ENCODE measurements around the gene LRRTM4. TPM values are rescaled to one million over a fixed set of nuclear protein-coding genes. Genes with fewer than 3 reads are reported as not detected.

The LRRTM4 gene
- 18.6 TPM for total RNA-seq (ENCODE audit: unreplicated experiment)
- long read RNA-seq: 0 reads

DNA sequence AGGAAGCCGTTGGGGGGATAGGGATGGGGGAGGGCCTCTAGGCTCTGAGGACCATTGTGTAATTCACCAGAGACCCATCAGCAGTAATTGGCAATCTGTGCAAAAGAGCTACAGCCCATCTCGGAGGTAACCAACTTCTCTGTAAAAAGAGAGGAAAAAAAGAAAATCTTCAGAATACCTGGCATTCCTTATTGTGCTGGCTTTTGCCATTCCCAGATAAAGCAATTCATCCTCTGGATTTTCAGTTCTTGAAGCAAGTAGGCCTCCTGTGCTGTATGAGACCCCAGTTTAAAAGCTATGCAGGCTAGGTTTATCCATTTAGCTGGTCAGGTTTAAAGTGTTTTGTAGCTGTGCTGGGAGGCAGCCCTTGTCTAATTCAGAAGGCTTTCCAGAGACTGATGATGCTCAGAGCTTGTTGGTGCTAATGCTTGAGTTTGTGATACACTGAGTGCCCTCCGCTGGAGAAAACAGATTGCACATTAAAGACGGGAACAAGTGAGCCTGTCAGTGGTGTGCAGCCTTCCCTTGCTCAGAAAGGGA is at the start of gene LRRTM4:
LRRTM4 (minus strand) TSS at position 446 of the 540 bp plus-strand sequence.
- H3K27me3 Mint-ChIP-seq (ENCODE audit: unreplicated experiment): no peaks in the 10 kb centered on the region
- H3K4me3 Mint-ChIP-seq (ENCODE audit: unreplicated experiment): peak within 1 kb of the TSS; percentile 82
- TF ChIP-seq, protein P1, sequence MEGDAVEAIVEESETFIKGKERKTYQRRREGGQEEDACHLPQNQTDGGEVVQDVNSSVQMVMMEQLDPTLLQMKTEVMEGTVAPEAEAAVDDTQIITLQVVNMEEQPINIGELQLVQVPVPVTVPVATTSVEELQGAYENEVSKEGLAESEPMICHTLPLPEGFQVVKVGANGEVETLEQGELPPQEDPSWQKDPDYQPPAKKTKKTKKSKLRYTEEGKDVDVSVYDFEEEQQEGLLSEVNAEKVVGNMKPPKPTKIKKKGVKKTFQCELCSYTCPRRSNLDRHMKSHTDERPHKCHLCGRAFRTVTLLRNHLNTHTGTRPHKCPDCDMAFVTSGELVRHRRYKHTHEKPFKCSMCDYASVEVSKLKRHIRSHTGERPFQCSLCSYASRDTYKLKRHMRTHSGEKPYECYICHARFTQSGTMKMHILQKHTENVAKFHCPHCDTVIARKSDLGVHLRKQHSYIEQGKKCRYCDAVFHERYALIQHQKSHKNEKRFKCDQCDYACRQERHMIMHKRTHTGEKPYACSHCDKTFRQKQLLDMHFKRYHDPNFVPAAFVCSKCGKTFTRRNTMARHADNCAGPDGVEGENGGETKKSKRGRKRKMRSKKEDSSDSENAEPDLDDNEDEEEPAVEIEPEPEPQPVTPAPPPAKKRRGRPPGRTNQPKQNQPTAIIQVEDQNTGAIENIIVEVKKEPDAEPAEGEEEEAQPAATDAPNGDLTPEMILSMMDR (IDR thresholded peaks at IDR 0.05; ENCODE audit: partially characterized antibody, unreplicated experiment): no peak
- no peaks in the 10 kb centered on the region for H3K9me3 Mint-ChIP-seq (ENCODE audit: unreplicated experiment)
- peak within 1 kb of the TSS; percentile 50 for H3K27ac Mint-ChIP-seq (ENCODE audit: unreplicated experiment)
- DNase-seq: peak; percentile 21
- no peaks in the 10 kb centered on the region for H3K36me3 Mint-ChIP-seq (ENCODE audit: unreplicated experiment)
- peaks cover 23% of the 10 kb centered on the region for H3K4me1 Mint-ChIP-seq (ENCODE audit: low read depth, unreplicated experiment)

DNA sequence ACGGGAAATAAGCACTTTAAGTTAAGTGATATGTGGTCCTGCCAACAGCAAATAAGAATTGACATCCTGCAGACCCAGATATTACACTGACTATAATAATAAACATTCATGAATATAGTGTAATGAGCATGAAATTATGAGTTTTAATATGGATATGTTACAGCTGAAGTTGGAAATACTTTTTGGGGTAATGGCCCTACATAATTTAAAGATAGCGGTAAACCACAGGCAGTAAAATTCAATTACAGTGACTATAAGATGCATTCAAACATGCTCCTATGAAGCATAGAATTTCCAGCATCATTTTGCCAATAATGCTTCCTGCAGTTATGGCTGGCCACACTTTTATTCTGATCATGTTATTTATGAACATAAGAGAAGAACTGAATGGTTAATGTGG is 49.4 kb upstream of the LRRTM4 start:
- H3K36me3 Mint-ChIP-seq (ENCODE audit: unreplicated experiment): no peaks in the 10 kb centered on the region
- no peak overlapping the region for H3K4me3 Mint-ChIP-seq (ENCODE audit: unreplicated experiment)
- H3K27ac Mint-ChIP-seq (ENCODE audit: unreplicated experiment): no peak overlapping the region
- no peaks in the 10 kb centered on the region for H3K9me3 Mint-ChIP-seq (ENCODE audit: unreplicated experiment)
- no peaks in the 10 kb centered on the region for H3K27me3 Mint-ChIP-seq (ENCODE audit: unreplicated experiment)
- DNase-seq: no peak
- H3K4me1 Mint-ChIP-seq (ENCODE audit: low read depth, unreplicated experiment): no peaks in the 10 kb centered on the region
- TF ChIP-seq, protein P1 (IDR thresholded peaks at IDR 0.05; ENCODE audit: partially characterized antibody, unreplicated experiment): no peak

DNA sequence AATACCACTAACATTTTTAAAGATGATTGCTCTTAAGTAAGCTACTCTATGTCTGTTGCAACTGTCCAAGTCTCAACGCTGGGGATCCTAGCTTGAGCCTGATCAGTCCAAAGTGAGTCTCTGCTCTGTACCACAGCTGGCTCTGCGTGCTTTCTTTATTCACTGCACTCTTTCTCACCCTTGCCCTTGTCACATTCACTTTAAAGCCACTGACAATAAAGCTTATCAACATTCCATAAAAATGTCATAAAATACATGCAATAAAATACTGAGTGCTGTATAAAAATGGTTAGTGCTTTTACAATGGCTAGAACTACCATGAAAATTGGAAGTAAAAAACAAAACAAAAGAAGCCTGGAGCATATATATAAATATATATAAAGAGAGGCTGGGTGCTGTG is 45.5 kb upstream of the LRRTM4 start:
- Mint-ChIP-seq H3K4me1 (ENCODE audit: low read depth, unreplicated experiment) (no peaks in the 10 kb centered on the region), H3K27me3 (ENCODE audit: unreplicated experiment) (no peaks in the 10 kb centered on the region), H3K4me3 (ENCODE audit: unreplicated experiment) (no peak overlapping the region), H3K27ac (ENCODE audit: unreplicated experiment) (no peak overlapping the region), H3K9me3 (ENCODE audit: unreplicated experiment) (no peaks in the 10 kb centered on the region), H3K36me3 (ENCODE audit: unreplicated experiment) (no peaks in the 10 kb centered on the region)
- DNase-seq: no peak
- TF ChIP-seq, protein P1 (IDR thresholded peaks at IDR 0.05; ENCODE audit: partially characterized antibody, unreplicated experiment): no peak

DNA sequence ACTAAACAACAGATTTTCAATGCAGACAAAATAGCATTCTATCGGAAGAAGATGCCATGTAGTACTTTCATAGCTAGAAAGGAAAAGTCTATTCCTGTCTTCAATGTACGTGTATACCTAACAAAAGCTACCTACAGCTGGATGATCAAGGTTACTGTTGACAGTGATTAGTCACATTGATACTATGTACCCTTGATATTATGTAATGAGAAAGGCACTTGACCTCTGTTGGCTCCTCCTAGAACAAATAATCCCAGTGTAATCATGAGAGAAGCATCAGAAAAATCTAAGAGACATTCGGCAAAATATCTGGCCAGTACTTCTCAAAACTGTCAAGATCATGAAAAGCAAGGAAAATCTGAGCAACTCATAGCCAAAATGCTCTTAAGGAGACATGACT is 44.4 kb upstream of the LRRTM4 start:
- Mint-ChIP-seq H3K27me3 (ENCODE audit: unreplicated experiment) (no peaks in the 10 kb centered on the region), H3K36me3 (ENCODE audit: unreplicated experiment) (no peaks in the 10 kb centered on the region), H3K4me1 (ENCODE audit: low read depth, unreplicated experiment) (no peaks in the 10 kb centered on the region), H3K9me3 (ENCODE audit: unreplicated experiment) (no peaks in the 10 kb centered on the region), H3K4me3 (ENCODE audit: unreplicated experiment) (no peak overlapping the region), H3K27ac (ENCODE audit: unreplicated experiment) (no peak overlapping the region)
- TF ChIP-seq, protein P1 (IDR thresholded peaks at IDR 0.05; ENCODE audit: partially characterized antibody, unreplicated experiment): no peak
- no peak for DNase-seq

DNA sequence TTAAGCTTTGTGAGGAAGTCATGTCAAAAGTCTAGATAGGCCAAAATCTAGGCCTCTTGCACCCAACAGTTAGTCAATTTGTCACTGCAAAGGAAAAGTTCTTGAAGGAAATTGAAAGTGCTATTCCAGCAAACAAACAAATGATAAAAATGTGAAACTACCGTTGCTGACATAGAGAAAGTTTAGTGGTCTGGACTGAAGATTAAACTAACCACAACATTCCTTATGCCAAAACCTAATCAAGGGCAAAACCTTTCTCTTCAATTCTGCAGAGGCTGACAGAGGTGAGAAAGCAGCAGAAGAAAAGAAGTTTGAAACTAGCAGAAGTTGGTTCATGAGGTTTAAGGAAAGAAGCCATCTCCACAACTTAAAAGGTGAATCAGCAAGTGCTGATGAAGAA is 44.0 kb upstream of the LRRTM4 start:
- no peak overlapping the region for H3K27ac Mint-ChIP-seq (ENCODE audit: unreplicated experiment)
- DNase-seq: no peak
- H3K27me3 Mint-ChIP-seq (ENCODE audit: unreplicated experiment): no peaks in the 10 kb centered on the region
- no peak overlapping the region for H3K4me3 Mint-ChIP-seq (ENCODE audit: unreplicated experiment)
- TF ChIP-seq, protein P1 (IDR thresholded peaks at IDR 0.05; ENCODE audit: partially characterized antibody, unreplicated experiment): no peak
- H3K9me3 Mint-ChIP-seq (ENCODE audit: unreplicated experiment): no peaks in the 10 kb centered on the region
- no peaks in the 10 kb centered on the region for H3K4me1 Mint-ChIP-seq (ENCODE audit: low read depth, unreplicated experiment)
- H3K36me3 Mint-ChIP-seq (ENCODE audit: unreplicated experiment): no peaks in the 10 kb centered on the region

Measured in glutamatergic neuron (in vitro differentiated cells).